Putamen (tissue), 1 donor: ENCODE measurements around the gene SLC23A3.

Experiments
- DNase-seq: peaks from one replicate; pipeline ENCODE4 v3.0.0-alpha.2; 2016; ENCODE audit warnings: low spot score

Gene SLC23A3

GRCh38 chr2:219169930-219170654 is at the start of gene SLC23A3:
Gene SLC23A3, minus strand, starts transcription at chr2:219170029. Its CDS starts 45 bp downstream, at chr2:219169984.
- DNase-seq, result no peak

- peak; percentile 96 for DNase-seq
Observed at GRCh38 chr2:219218732-219219701, 49.2 kb upstream of the SLC23A3 start, which contains the start of gene ABCB6. Gene ABCB6, minus strand, starts transcription at chr2:219218958. Its CDS starts 285 bp downstream, at chr2:219218673.

GRCh38 chr2:219218217-219218731 is 48.4 kb upstream of the SLC23A3 start:
- DNase-seq, result peak; percentile 55

- DNase-seq, result no peak
Observed at GRCh38 chr2:219216535-219216915, 46.7 kb upstream of the SLC23A3 start.

GRCh38 chr2:219215871-219216534 is 46.2 kb upstream of the SLC23A3 start:
- DNase-seq, result no peak

- no peak for DNase-seq
Observed at GRCh38 chr2:219214786-219215185, 45.0 kb upstream of the SLC23A3 start.

- DNase-seq, result no peak
Observed at GRCh38 chr2:219214141-219214540, 44.3 kb upstream of the SLC23A3 start.

GRCh38 chr2:219213486-219214071 is 43.8 kb upstream of the SLC23A3 start:
- DNase-seq, result no peak

GRCh38 chr2:219213026-219213415 is 43.2 kb upstream of the SLC23A3 start:
- no peak for DNase-seq

- no peak for DNase-seq
Observed at GRCh38 chr2:219210886-219211362, 41.1 kb upstream of the SLC23A3 start.

- no peak for DNase-seq
Observed at GRCh38 chr2:219210196-219210885, 40.5 kb upstream of the SLC23A3 start.

- no peak for DNase-seq
Observed at GRCh38 chr2:219209236-219210195, 39.7 kb upstream of the SLC23A3 start.

- no peak for DNase-seq
Observed at GRCh38 chr2:219207884-219208740, 38.3 kb upstream of the SLC23A3 start.

- DNase-seq, result no peak
Observed at GRCh38 chr2:219207134-219207883, 37.5 kb upstream of the SLC23A3 start.

GRCh38 chr2:219206328-219207133 is 36.7 kb upstream of the SLC23A3 start, which contains the start of gene ZFAND2B:
Gene ZFAND2B, plus strand, starts transcription at chr2:219206782. Its CDS starts 206 bp downstream, at chr2:219206988.
- peak; percentile 97 for DNase-seq

GRCh38 chr2:219205981-219206327 is 36.1 kb upstream of the SLC23A3 start:
- no peak for DNase-seq

GRCh38 chr2:219205165-219205538 is 35.3 kb upstream of the SLC23A3 start:
- DNase-seq, result no peak
